WTC11 (cell line): ENCODE results near the gene KRTAP9-2. TPM values are rescaled to one million over a fixed set of nuclear protein-coding genes. Genes with fewer than 3 reads are reported as not detected.

Experiments used
- ATAC-seq: fragments of 200-7000 bp; cut with Tn5 transposase; 2 replicates; pipeline ENCODE4 v1.10.0; 2021; ENCODE audit warnings: mild to moderate bottlenecking, moderate library complexity
- CTCF ChIA-PET: fragments of 300-600 bp; sonication (Branson Sonifier 250); formaldehyde crosslinking; loops from one replicate; lab custom pipeline; 2021; ENCODE audit warnings: antibody characterized with exemption; lab: Charles Lee
- POLR2A ChIA-PET: fragments of 350-600 bp; sonication (Branson Sonifier 250); formaldehyde crosslinking; loops from one replicate; lab custom pipeline; 2021; ENCODE audit warnings: antibody characterized with exemption; lab: Charles Lee
- DNase-seq: peaks from one replicate; pipeline ENCODE4 v3.0.0; 2021; ENCODE audit warnings: low spot score
- H3K27ac Mint-ChIP-seq: 2 replicates; pipeline ENCODE4 v1.8.0; 2021; ENCODE audit warnings: mixed read lengths
- H3K27me3 Mint-ChIP-seq: 2 replicates; pipeline ENCODE4 v1.8.0; 2021; ENCODE audit warnings: low read depth, mild to moderate bottlenecking, moderate library complexity, mixed read lengths
- H3K36me3 Mint-ChIP-seq: 2 replicates; pipeline ENCODE4 v1.8.0; 2021; ENCODE audit warnings: mixed read lengths
- H3K4me1 Mint-ChIP-seq: 2 replicates; pipeline ENCODE4 v1.8.0; 2022; ENCODE audit warnings: mixed read lengths
- H3K4me3 Mint-ChIP-seq: 2 replicates; pipeline ENCODE4 v1.8.0; 2021; ENCODE audit warnings: mild to moderate bottlenecking, moderate library complexity, mixed read lengths
- H3K9me3 Mint-ChIP-seq: 2 replicates; pipeline ENCODE4 v1.8.0; 2021; ENCODE audit warnings: mixed read lengths
- AFF4 ChIP-seq: sonication (generic); formaldehyde crosslinking; IDR thresholded peaks from 2 replicates; pipeline ENCODE4 v1.8.1; 2023; ENCODE audit warnings: mild to moderate bottlenecking, missing genetic modification reagents, borderline replicate concordance
- AR ChIP-seq: fragments of 250-450 bp; sonication (Bioruptor Pico); IDR thresholded peaks from 2 replicates; pipeline ENCODE4 v1.9.0; 2021; ENCODE audit warnings: mild to moderate bottlenecking
- ATF2 ChIP-seq: sonication (generic); formaldehyde crosslinking; IDR thresholded peaks from 2 replicates; pipeline ENCODE4 v1.8.1; 2022; ENCODE audit warnings: low read depth, missing genetic modification reagents, borderline replicate concordance
- ATF3 ChIP-seq: sonication (generic); formaldehyde crosslinking; conservative IDR thresholded peaks from 2 replicates; pipeline ENCODE4 v1.8.1; 2022; ENCODE audit warnings: mild to moderate bottlenecking, missing genetic modification reagents
- CBFB ChIP-seq: sonication (generic); formaldehyde crosslinking; IDR thresholded peaks from 2 replicates; pipeline ENCODE4 v1.8.1; 2022; ENCODE audit warnings: mild to moderate bottlenecking, low read depth, missing genetic modification reagents
- ELF4 ChIP-seq: sonication (generic); formaldehyde crosslinking; IDR thresholded peaks from 2 replicates; pipeline ENCODE4 v1.8.1; 2022; ENCODE audit warnings: low read depth, mild to moderate bottlenecking, moderate library complexity, missing genetic modification reagents
- EMX1 ChIP-seq: fragments of 250-450 bp; sonication (Bioruptor Pico); IDR thresholded peaks from 2 replicates; pipeline ENCODE4 v1.8.0; 2021; ENCODE audit warnings: mild to moderate bottlenecking
- FOXJ3 ChIP-seq: sonication (generic); formaldehyde crosslinking; IDR thresholded peaks from 2 replicates; pipeline ENCODE4 v1.9.0; 2021; ENCODE audit warnings: missing genetic modification reagents, mild to moderate bottlenecking, borderline replicate concordance
- FOXP1 ChIP-seq: sonication (generic); formaldehyde crosslinking; IDR thresholded peaks from 2 replicates; pipeline ENCODE4 v1.8.0; 2022; ENCODE audit warnings: missing genetic modification reagents, mild to moderate bottlenecking, moderate library complexity, borderline replicate concordance
- GTF2I ChIP-seq: fragments of 250-450 bp; sonication (Bioruptor Pico); conservative IDR thresholded peaks from 2 replicates; pipeline ENCODE4 v1.4.0; 2021; ENCODE audit warnings: mild to moderate bottlenecking
- IRF1 ChIP-seq: sonication (generic); formaldehyde crosslinking; IDR thresholded peaks from 2 replicates; pipeline ENCODE4 v1.8.0; 2023; ENCODE audit warnings: missing genetic modification reagents
- IRF2 ChIP-seq: sonication (generic); formaldehyde crosslinking; IDR thresholded peaks from 2 replicates; pipeline ENCODE4 v1.8.0; 2022; ENCODE audit warnings: low read depth, missing genetic modification reagents, borderline replicate concordance
- JAZF1 ChIP-seq: fragments of 250-450 bp; sonication (Bioruptor Pico); IDR thresholded peaks from 2 replicates; pipeline ENCODE4 v1.9.0; 2021; ENCODE audit warnings: moderate library complexity, mild to moderate bottlenecking, inconsistent platforms
- JUN ChIP-seq: sonication (generic); formaldehyde crosslinking; IDR thresholded peaks from 2 replicates; pipeline ENCODE4 v1.8.0; 2023; ENCODE audit warnings: mild to moderate bottlenecking, missing genetic modification reagents
- KAT7 ChIP-seq: sonication (generic); formaldehyde crosslinking; IDR thresholded peaks from 2 replicates; pipeline ENCODE4 v1.8.1; 2023; ENCODE audit warnings: missing genetic modification reagents, mild to moderate bottlenecking, borderline replicate concordance
- NFYB ChIP-seq: sonication (generic); formaldehyde crosslinking; conservative IDR thresholded peaks from 2 replicates; pipeline ENCODE4 v1.8.0; 2022; ENCODE audit warnings: low read depth, missing genetic modification reagents
- RORB ChIP-seq: fragments of 250-450 bp; sonication (Bioruptor Pico); IDR thresholded peaks from 2 replicates; pipeline ENCODE4 v1.9.0; 2021; ENCODE audit warnings: mild to moderate bottlenecking
- SMAD4 ChIP-seq: sonication (generic); formaldehyde crosslinking; IDR thresholded peaks from 2 replicates; pipeline ENCODE4 v1.8.0; 2022; ENCODE audit warnings: mild to moderate bottlenecking, missing genetic modification reagents
- SOX15 ChIP-seq: fragments of 250-450 bp; sonication (Bioruptor Pico); IDR thresholded peaks from 2 replicates; pipeline ENCODE4 v1.9.0; 2021; ENCODE audit warnings: mild to moderate bottlenecking
- SP1 ChIP-seq: sonication (generic); formaldehyde crosslinking; conservative IDR thresholded peaks from 2 replicates; pipeline ENCODE4 v1.8.1; 2022; ENCODE audit warnings: missing genetic modification reagents
- TP53 ChIP-seq: sonication (generic); formaldehyde crosslinking; IDR thresholded peaks from 2 replicates; pipeline ENCODE4 v1.8.1; 2023; ENCODE audit warnings: mild to moderate bottlenecking, missing genetic modification reagents
- USF2 ChIP-seq: sonication (generic); formaldehyde crosslinking; IDR thresholded peaks from 2 replicates; pipeline ENCODE4 v1.8.1; 2023; ENCODE audit warnings: mild to moderate bottlenecking, missing genetic modification reagents, moderate library complexity
- ZNF512 ChIP-seq: sonication (generic); formaldehyde crosslinking; IDR thresholded peaks from 2 replicates; pipeline ENCODE4 v1.8.1; 2022; ENCODE audit warnings: missing genetic modification reagents, borderline replicate concordance
- ZNF671 ChIP-seq: fragments of 250-450 bp; sonication (Bioruptor Pico); IDR thresholded peaks from 2 replicates; pipeline ENCODE4 v1.8.0; 2021; ENCODE audit warnings: mild to moderate bottlenecking
- total RNA-seq: library from RNA; stranded (reverse); gene quantifications from 3 replicates; pipeline ENCODE4 v1.2.3, GENCODE V29; 2021

Gene KRTAP9-2
- total RNA-seq, 1 experiment from 2014 or later: not detected

- TF ChIP-seq ATF2 (CRISPR knock-in tag) (no peak), AFF4 (CRISPR knock-in tag) (no peak), IRF1 (CRISPR knock-in tag) (no peak), ATF3 (CRISPR knock-in tag) (no peak), CBFB (CRISPR knock-in tag) (no peak), GTF2I (CRISPR knock-in tag) (no peak), SP1 (CRISPR knock-in tag) (no peak), EMX1 (no peak), ELF4 (CRISPR knock-in tag) (no peak), ZNF512 (CRISPR knock-in tag) (no peak), FOXJ3 (CRISPR knock-in tag) (no peak), SOX15 (CRISPR knock-in tag) (no peak), RORB (no peak), IRF2 (CRISPR knock-in tag) (no peak), NFYB (CRISPR knock-in tag) (no peak)
These were observed 29.8 kb downstream of the KRTAP9-2 start (continued) for GRCh38 chr17:41256291-41256685.

GRCh38 chr17:41258406-41258805 is 32.0 kb downstream of the KRTAP9-2 start:
- H3K4me3 Mint-ChIP-seq: no peak overlapping the region
- H3K27ac Mint-ChIP-seq: no peak overlapping the region
- H3K27me3 Mint-ChIP-seq: no peaks in the 10 kb centered on the region; the same call in 1 of the 2 replicates
- POLR2A ChIA-PET: no interaction called here
- no peaks in the 10 kb centered on the region for H3K9me3 Mint-ChIP-seq
- no peak for DNase-seq
- H3K36me3 Mint-ChIP-seq: no peaks in the 10 kb centered on the region
- H3K4me1 Mint-ChIP-seq: no peaks in the 10 kb centered on the region
- CTCF ChIA-PET: no interaction called here
- TF ChIP-seq FOXP1 (CRISPR knock-in tag): no peak
- no peak for TF ChIP-seq TP53 (CRISPR knock-in tag)
- no peak for ATAC-seq

- H3K27me3 Mint-ChIP-seq: peaks cover 4% of the 10 kb centered on the region; the same call in 1 of the 2 replicates
- POLR2A ChIA-PET: no interaction called here
- H3K27ac Mint-ChIP-seq: no peak overlapping the region
- no peaks in the 10 kb centered on the region for H3K36me3 Mint-ChIP-seq
- CTCF ChIA-PET: no interaction called here
- no peaks in the 10 kb centered on the region for H3K9me3 Mint-ChIP-seq
- ATAC-seq: no peak
- DNase-seq: no peak
- no peaks in the 10 kb centered on the region for H3K4me1 Mint-ChIP-seq
- no peak overlapping the region for H3K4me3 Mint-ChIP-seq
- TF ChIP-seq GTF2I (CRISPR knock-in tag) (no peak), USF2 (no peak), JAZF1 (CRISPR knock-in tag) (no peak), AR (no peak), JUN (CRISPR knock-in tag) (no peak), SMAD4 (CRISPR knock-in tag) (no peak), KAT7 (CRISPR knock-in tag) (no peak), TP53 (CRISPR knock-in tag) (no peak), FOXP1 (CRISPR knock-in tag) (no peak), ZNF671 (CRISPR knock-in tag) (no peak), CBFB (CRISPR knock-in tag) (no peak)
These were observed 36.8 kb downstream of the KRTAP9-2 start for GRCh38 chr17:41263212-41263611.
